GM21717 (cell line): ENCODE measurements around the gene LHX2.

ENCODE experiments used
- ATAC-seq: cut with Tn5 transposase; IDR thresholded peaks from one replicate; pipeline ENCODE4 v1.9.1; 2021; ENCODE audit warnings: mild to moderate bottlenecking, moderate library complexity; ENCODE audit not compliant: unreplicated experiment

The LHX2 gene

GRCh38 chr9:123998970-123999621 is 12.5 kb upstream of the LHX2 start:
- no peak for ATAC-seq

GRCh38 chr9:123999661-124000060 is 11.9 kb upstream of the LHX2 start:
- ATAC-seq, result no peak

- ATAC-seq, result no peak
These were observed 11.3 kb upstream of the LHX2 start for GRCh38 chr9:124000161-124000783.

- ATAC-seq, result no peak
These were observed 10.6 kb upstream of the LHX2 start for GRCh38 chr9:124000784-124001457.

- ATAC-seq, result no peak
These were observed 10.1 kb upstream of the LHX2 start for GRCh38 chr9:124001458-124001799.

GRCh38 chr9:124001866-124002525 is 9.6 kb upstream of the LHX2 start:
- ATAC-seq, result no peak

GRCh38 chr9:124003636-124004349 is 7.8 kb upstream of the LHX2 start:
- ATAC-seq, result no peak

GRCh38 chr9:124004593-124004992 is 7.0 kb upstream of the LHX2 start:
- no peak for ATAC-seq

GRCh38 chr9:124005029-124005771 is 6.4 kb upstream of the LHX2 start:
- ATAC-seq, result no peak

GRCh38 chr9:124006448-124007361 is 4.9 kb upstream of the LHX2 start:
- ATAC-seq, result peak; percentile 56

GRCh38 chr9:124007565-124008302 is 3.8 kb upstream of the LHX2 start:
- ATAC-seq, result no peak

GRCh38 chr9:124008303-124008693 is 3.3 kb upstream of the LHX2 start:
- no peak for ATAC-seq

GRCh38 chr9:124008694-124009530 is 2.7 kb upstream of the LHX2 start:
- no peak for ATAC-seq

- no peak for ATAC-seq
These were observed 1.9 kb upstream of the LHX2 start for GRCh38 chr9:124009531-124010217.

- ATAC-seq, result no peak
These were observed 1.3 kb upstream of the LHX2 start for GRCh38 chr9:124010303-124010664.

GRCh38 chr9:124010665-124011321 is 775 bp upstream of the LHX2 start:
- ATAC-seq, result no peak
